ENCODE results near the gene SEC11C.

SEC11C gene

DNA sequence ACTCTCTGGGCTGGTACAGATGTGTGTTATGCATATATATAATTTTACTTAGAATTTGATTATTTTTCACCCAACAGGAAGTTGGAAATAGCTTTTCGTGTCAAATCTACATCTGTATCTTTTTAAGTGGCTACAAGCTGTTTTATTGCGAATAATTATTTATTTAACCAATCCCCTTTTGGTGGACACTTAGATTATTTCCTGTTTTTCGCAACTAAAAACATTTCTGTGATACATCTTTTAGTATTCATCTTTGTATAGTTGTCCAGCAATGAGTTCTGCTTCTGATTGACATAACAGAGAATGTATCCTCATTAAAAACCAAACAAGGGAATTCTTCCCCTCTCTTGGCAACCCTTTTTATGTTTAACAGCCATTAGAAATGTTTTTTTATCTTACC, 16.6 kb downstream of the SEC11C start:
- H3K4me1 ChIP-seq (ENCODE audit: control extremely low read depth in 1 of 4, control insufficient read depth in 4 of 4, insufficient read depth in 4 of 4, low read length in 3 of 4), result no peaks in the 10 kb centered on the region
- no peak for DNase-seq
- H3K4me3 ChIP-seq (ENCODE audit: control insufficient read depth in 1 of 7, extremely low read depth in 1 of 7, insufficient read depth in 4 of 7, low read depth in 2 of 7, low read length in 6 of 7), result no peak overlapping the region
- H3K36me3 ChIP-seq (ENCODE audit: control insufficient read depth in 4 of 4, insufficient read depth in 4 of 4, low read length in 3 of 4), result peaks cover 4 to 17% (median 12%) of the 10 kb centered on the region in 4 experiments
- H3K27me3 ChIP-seq (replicated peaks in 2 of 5; ENCODE audit: control insufficient read depth in 4 of 5, insufficient read depth in 5 of 5, low read length in 4 of 5), result no peaks in the 10 kb centered on the region
- WGBS (ENCODE audit: insufficient coverage), result no CpG with 5 or more reads among the region's 3 CpGs
- ChIA-PET CTCF (no interaction called here), POLR2A (no interaction called here)
- H3K9me3 ChIP-seq (ENCODE audit: control extremely low read depth in 1 of 5, control insufficient read depth in 4 of 5, insufficient read depth in 2 of 5, low read depth in 1 of 5, low read length in 4 of 5), result no peaks in the 10 kb centered on the region
- no peak overlapping the region for H3K27ac ChIP-seq (ENCODE audit: insufficient read depth in 1 of 2, low read depth in 1 of 2, low read length in 2 of 2, poor library complexity in 1 of 2, severe bottlenecking in 2 of 2)

DNA sequence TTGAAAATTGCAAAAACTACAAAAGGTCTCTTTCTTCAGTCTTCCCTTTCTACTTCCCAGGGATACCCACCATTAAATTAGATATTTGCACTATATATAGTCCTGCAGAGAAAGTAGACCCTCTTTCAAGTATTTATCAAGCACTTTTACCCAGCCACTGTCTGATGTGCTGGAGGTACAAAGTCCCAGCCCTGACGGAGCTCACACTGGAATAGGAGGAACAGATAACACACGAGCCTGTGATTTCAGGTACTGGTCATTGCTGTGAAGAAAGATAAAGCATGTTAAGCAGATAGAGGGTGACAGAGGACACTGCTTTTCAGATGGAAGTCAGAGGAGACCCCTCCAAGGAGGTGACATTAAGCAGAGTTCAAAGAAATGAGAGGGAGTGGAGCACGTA, 19.6 kb downstream of the SEC11C start:
- Histone ChIP-seq H3K4me1 (ENCODE audit: control extremely low read depth in 1 of 4, control insufficient read depth in 4 of 4, insufficient read depth in 4 of 4, low read length in 3 of 4) (no peaks in the 10 kb centered on the region), H3K4me3 (ENCODE audit: control insufficient read depth in 1 of 7, extremely low read depth in 1 of 7, insufficient read depth in 4 of 7, low read depth in 2 of 7, low read length in 6 of 7) (no peak overlapping the region), H3K36me3 (ENCODE audit: control insufficient read depth in 4 of 4, insufficient read depth in 4 of 4, low read length in 3 of 4) (peaks cover 4 to 9% (median 6%) of the 10 kb centered on the region in 4 experiments), H3K9me3 (ENCODE audit: control extremely low read depth in 1 of 5, control insufficient read depth in 4 of 5, insufficient read depth in 2 of 5, low read depth in 1 of 5, low read length in 4 of 5) (no peaks in the 10 kb centered on the region), H3K27me3 (replicated peaks in 2 of 5; ENCODE audit: control insufficient read depth in 4 of 5, insufficient read depth in 5 of 5, low read length in 4 of 5) (no peaks in the 10 kb centered on the region), H3K27ac (ENCODE audit: insufficient read depth in 1 of 2, low read depth in 1 of 2, low read length in 2 of 2, poor library complexity in 1 of 2, severe bottlenecking in 2 of 2) (no peak overlapping the region)
- 100% methylated on average over 3 of the region's 3 CpGs for WGBS (ENCODE audit: insufficient coverage)
- DNase-seq, result no peak
- CTCF ChIA-PET, result no interaction called here
- POLR2A ChIA-PET, result no interaction called here

DNA sequence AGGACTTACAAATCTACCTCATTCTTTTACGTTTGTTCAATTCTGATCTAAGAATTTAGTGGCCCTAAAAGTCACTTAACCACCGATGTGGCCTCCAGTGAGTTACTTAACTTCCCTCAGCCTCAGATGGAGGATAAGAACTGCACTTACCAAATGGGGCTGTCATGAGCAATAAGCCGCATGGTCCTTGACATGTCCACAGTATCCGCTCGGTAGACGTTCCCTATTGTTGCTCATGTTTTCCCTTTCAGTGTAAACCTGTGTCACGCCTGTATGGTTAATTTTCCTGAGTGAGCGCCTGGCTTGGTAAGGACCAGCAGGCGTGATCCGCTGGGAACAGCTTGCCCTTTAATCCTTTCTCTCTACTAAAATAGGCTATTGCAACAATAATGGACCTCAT, 20.3 kb downstream of the SEC11C start:
- no peaks in the 10 kb centered on the region for H3K4me1 ChIP-seq (ENCODE audit: control extremely low read depth in 1 of 4, control insufficient read depth in 4 of 4, insufficient read depth in 4 of 4, low read length in 3 of 4)
- no peak overlapping the region for H3K4me3 ChIP-seq (ENCODE audit: control insufficient read depth in 1 of 7, extremely low read depth in 1 of 7, insufficient read depth in 4 of 7, low read depth in 2 of 7, low read length in 6 of 7)
- no peak for DNase-seq
- ChIA-PET CTCF (interaction anchor here (0.7 kb wide), 1 partner anchor 72 kb away, joined by 3 read pairs; no protein-coding TSS in a partner anchor), POLR2A (no interaction called here)
- no peak overlapping the region for H3K27ac ChIP-seq (ENCODE audit: insufficient read depth in 1 of 2, low read depth in 1 of 2, low read length in 2 of 2, poor library complexity in 1 of 2, severe bottlenecking in 2 of 2)
- WGBS (ENCODE audit: insufficient coverage), result 97% methylated on average over 9 of the region's 10 CpGs
- no peaks in the 10 kb centered on the region for H3K9me3 ChIP-seq (ENCODE audit: control extremely low read depth in 1 of 5, control insufficient read depth in 4 of 5, insufficient read depth in 2 of 5, low read depth in 1 of 5, low read length in 4 of 5)
- H3K36me3 ChIP-seq (ENCODE audit: control insufficient read depth in 4 of 4, insufficient read depth in 4 of 4, low read length in 3 of 4), result peaks cover 2 to 7% (median 5%) of the 10 kb centered on the region in 4 experiments
- H3K27me3 ChIP-seq (replicated peaks in 2 of 5; ENCODE audit: control insufficient read depth in 4 of 5, insufficient read depth in 5 of 5, low read length in 4 of 5), result peaks cover 0 to 2% (median 0%) of the 10 kb centered on the region in 5 experiments

DNA sequence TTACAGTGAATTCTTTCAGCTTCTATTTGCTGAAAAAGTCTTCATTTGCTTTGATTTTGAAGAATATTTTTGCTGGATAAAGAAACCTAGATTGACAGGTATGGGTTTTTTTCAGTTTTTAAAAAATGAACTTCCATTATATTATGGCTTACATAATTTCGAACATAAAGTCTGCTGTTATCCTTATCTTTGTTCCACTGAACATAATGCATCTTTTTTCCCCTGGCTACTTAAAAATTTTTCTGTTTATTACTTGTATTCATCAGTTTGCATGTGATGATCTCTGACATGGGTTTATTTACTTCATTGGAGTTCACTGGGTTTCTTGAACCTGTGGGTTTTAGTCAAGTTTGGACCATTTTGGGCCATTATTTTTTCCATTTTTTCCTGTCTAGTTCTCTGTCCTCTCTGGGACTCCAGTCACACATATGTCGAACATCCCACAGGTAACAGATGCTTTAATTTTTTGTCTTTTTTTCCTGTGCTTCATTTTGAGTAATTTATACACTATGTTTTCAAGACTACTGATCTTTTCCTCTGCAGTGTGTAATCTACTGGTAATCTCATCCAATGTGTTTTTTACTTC, 33.1 kb downstream of the SEC11C start:
- no CpG with 5 or more reads among the region's 2 CpGs for WGBS (ENCODE audit: insufficient coverage)

DNA sequence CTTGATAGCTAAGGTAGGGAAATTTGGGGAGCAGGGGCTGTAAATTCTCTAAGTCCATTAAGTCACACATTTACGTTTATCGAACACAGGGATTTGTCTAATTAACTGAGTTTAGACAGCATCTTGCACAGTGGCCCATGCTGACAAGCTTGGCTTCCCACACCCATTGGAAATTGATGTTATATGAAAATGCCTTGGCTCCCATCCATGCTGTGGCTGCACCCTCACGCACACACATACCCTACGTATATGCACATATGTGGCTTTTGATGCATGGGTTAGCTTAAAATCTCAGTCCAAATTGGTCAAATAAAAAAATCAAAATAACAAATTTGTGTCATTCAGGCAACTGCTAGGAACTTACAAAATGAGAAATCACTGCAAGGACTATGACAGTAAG, 37.8 kb downstream of the SEC11C start:
- H3K4me1 ChIP-seq (ENCODE audit: control extremely low read depth in 1 of 4, control insufficient read depth in 4 of 4, insufficient read depth in 4 of 4, low read length in 3 of 4), result no peaks in the 10 kb centered on the region
- no peaks in the 10 kb centered on the region for H3K36me3 ChIP-seq (ENCODE audit: control insufficient read depth in 4 of 4, insufficient read depth in 4 of 4, low read length in 3 of 4)
- no peaks in the 10 kb centered on the region for H3K27me3 ChIP-seq (replicated peaks in 2 of 5; ENCODE audit: control insufficient read depth in 4 of 5, insufficient read depth in 5 of 5, low read length in 4 of 5)
- no peak overlapping the region for H3K27ac ChIP-seq (ENCODE audit: insufficient read depth in 1 of 2, low read depth in 1 of 2, low read length in 2 of 2, poor library complexity in 1 of 2, severe bottlenecking in 2 of 2)
- peaks cover 1 to 15% (median 3%) of the 10 kb centered on the region in 5 experiments for H3K9me3 ChIP-seq (ENCODE audit: control extremely low read depth in 1 of 5, control insufficient read depth in 4 of 5, insufficient read depth in 2 of 5, low read depth in 1 of 5, low read length in 4 of 5)
- ChIA-PET POLR2A (no interaction called here), CTCF (no interaction called here)
- no peak overlapping the region for H3K4me3 ChIP-seq (ENCODE audit: control insufficient read depth in 1 of 7, extremely low read depth in 1 of 7, insufficient read depth in 4 of 7, low read depth in 2 of 7, low read length in 6 of 7)
- 100% methylated on average over 2 of the region's 4 CpGs for WGBS (ENCODE audit: insufficient coverage)
- no peak for DNase-seq

More for the DNA sequence above, 33.1 kb downstream of the SEC11C start:
- ChIA-PET CTCF (no interaction called here), POLR2A (interaction anchor here (0.6 kb wide), 1 partner anchor 32 kb away, joined by 3 read pairs; no protein-coding TSS in a partner anchor)
- H3K27me3 ChIP-seq (replicated peaks in 2 of 5; ENCODE audit: control insufficient read depth in 4 of 5, insufficient read depth in 5 of 5, low read length in 4 of 5), result no peaks in the 10 kb centered on the region
- no peak overlapping the region for H3K27ac ChIP-seq (ENCODE audit: insufficient read depth in 1 of 2, low read depth in 1 of 2, low read length in 2 of 2, poor library complexity in 1 of 2, severe bottlenecking in 2 of 2)
- no peaks in the 10 kb centered on the region for H3K4me1 ChIP-seq (ENCODE audit: control extremely low read depth in 1 of 4, control insufficient read depth in 4 of 4, insufficient read depth in 4 of 4, low read length in 3 of 4)
- no peaks in the 10 kb centered on the region for H3K36me3 ChIP-seq (ENCODE audit: control insufficient read depth in 4 of 4, insufficient read depth in 4 of 4, low read length in 3 of 4)
- peak in 2 of 3 donors; percentile 4 to 13 for DNase-seq
- peaks cover 1 to 22% (median 3%) of the 10 kb centered on the region in 5 experiments for H3K9me3 ChIP-seq (ENCODE audit: control extremely low read depth in 1 of 5, control insufficient read depth in 4 of 5, insufficient read depth in 2 of 5, low read depth in 1 of 5, low read length in 4 of 5)
- H3K4me3 ChIP-seq (ENCODE audit: control insufficient read depth in 1 of 7, extremely low read depth in 1 of 7, insufficient read depth in 4 of 7, low read depth in 2 of 7, low read length in 6 of 7), result no peak overlapping the region

DNA sequence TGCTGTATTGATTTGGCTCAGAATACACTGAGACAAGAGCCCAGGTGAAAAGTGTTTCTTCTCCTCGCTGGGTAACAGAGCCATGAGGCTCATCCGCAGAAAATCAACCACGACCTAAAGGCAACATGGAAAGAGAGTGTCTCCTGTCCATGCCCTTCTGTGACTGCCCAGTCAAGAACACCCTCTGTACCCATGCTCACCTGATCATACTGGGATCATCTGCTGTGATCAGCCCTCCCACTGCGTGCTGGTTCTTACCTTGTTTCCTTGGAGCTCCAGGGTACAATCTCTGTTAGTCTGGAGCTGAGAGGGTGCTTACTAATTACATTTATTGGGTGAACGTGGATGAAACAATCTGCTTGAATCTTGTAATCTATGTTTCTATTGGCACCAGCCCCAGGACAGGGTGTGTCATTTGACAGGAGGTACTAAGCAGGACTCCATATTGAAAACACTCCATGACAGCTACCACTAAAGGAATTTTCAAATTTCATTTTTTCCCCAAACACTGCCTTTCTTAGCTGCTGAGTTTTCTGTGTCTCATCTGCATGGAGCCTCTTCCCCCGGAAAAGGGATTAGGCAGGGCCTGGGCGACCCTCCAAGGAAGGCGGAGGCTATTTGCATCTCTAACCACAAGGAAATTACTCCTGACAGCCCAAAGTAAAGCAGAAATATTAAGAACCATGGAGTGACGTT, 40.6 kb downstream of the SEC11C start:
- POLR2A ChIA-PET, result no interaction called here
- Histone ChIP-seq H3K9me3 (ENCODE audit: control extremely low read depth in 1 of 5, control insufficient read depth in 4 of 5, insufficient read depth in 2 of 5, low read depth in 1 of 5, low read length in 4 of 5) (peaks cover 0 to 3% (median under 1%) of the 10 kb centered on the region in 5 experiments), H3K4me1 (ENCODE audit: control extremely low read depth in 1 of 4, control insufficient read depth in 4 of 4, insufficient read depth in 4 of 4, low read length in 3 of 4) (no peaks in the 10 kb centered on the region), H3K27ac (ENCODE audit: insufficient read depth in 1 of 2, low read depth in 1 of 2, low read length in 2 of 2, poor library complexity in 1 of 2, severe bottlenecking in 2 of 2) (no peak overlapping the region), H3K4me3 (ENCODE audit: control insufficient read depth in 1 of 7, extremely low read depth in 1 of 7, insufficient read depth in 4 of 7, low read depth in 2 of 7, low read length in 6 of 7) (no peak overlapping the region), H3K36me3 (ENCODE audit: control insufficient read depth in 4 of 4, insufficient read depth in 4 of 4, low read length in 3 of 4) (no peaks in the 10 kb centered on the region), H3K27me3 (replicated peaks in 2 of 5; ENCODE audit: control insufficient read depth in 4 of 5, insufficient read depth in 5 of 5, low read length in 4 of 5) (peaks cover 0 to under 1% (median 0%) of the 10 kb centered on the region in 5 experiments)
- no peak for DNase-seq
- 84% methylated on average over 4 of the region's 9 CpGs for WGBS (ENCODE audit: insufficient coverage)
- CTCF ChIA-PET, result no interaction called here

DNA sequence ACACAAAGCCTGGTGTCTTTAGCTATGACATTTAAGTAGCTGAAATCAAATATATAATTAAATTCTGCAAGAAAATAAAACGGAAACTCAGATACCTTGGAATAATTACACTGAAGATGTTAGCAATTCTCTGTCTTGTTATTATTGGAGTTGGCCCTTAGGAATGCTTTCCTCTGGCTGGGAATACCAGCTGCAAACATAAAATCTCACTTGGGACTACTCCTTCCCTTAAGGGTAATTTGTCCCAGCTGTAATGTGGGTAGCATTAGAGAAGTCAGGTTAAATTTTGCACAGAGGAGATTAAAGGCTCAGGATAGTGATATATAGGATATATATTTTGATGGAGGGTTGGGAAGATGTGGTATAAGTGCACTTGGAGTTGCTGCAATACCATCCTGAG, 43.0 kb downstream of the SEC11C start:
- H3K27ac ChIP-seq (ENCODE audit: insufficient read depth in 1 of 2, low read depth in 1 of 2, low read length in 2 of 2, poor library complexity in 1 of 2, severe bottlenecking in 2 of 2), result no peak overlapping the region
- WGBS (ENCODE audit: insufficient coverage), result no CpG with 5 or more reads among the region's 1 CpG
- DNase-seq, result no peak
- peaks cover 0 to 3% (median 0%) of the 10 kb centered on the region in 5 experiments for H3K27me3 ChIP-seq (replicated peaks in 2 of 5; ENCODE audit: control insufficient read depth in 4 of 5, insufficient read depth in 5 of 5, low read length in 4 of 5)
- H3K4me1 ChIP-seq (ENCODE audit: control extremely low read depth in 1 of 4, control insufficient read depth in 4 of 4, insufficient read depth in 4 of 4, low read length in 3 of 4), result no peaks in the 10 kb centered on the region
- peaks cover 0 to 2% (median 0%) of the 10 kb centered on the region in 5 experiments for H3K9me3 ChIP-seq (ENCODE audit: control extremely low read depth in 1 of 5, control insufficient read depth in 4 of 5, insufficient read depth in 2 of 5, low read depth in 1 of 5, low read length in 4 of 5)
- H3K4me3 ChIP-seq (ENCODE audit: control insufficient read depth in 1 of 7, extremely low read depth in 1 of 7, insufficient read depth in 4 of 7, low read depth in 2 of 7, low read length in 6 of 7), result no peak overlapping the region
- CTCF ChIA-PET, result no interaction called here
- no peaks in the 10 kb centered on the region for H3K36me3 ChIP-seq (ENCODE audit: control insufficient read depth in 4 of 4, insufficient read depth in 4 of 4, low read length in 3 of 4)
- POLR2A ChIA-PET, result no interaction called here
